Measurements from ENCODE around the gene COQ5.
"Not testable (repeated sequence)": the region's sequence is repeated elsewhere in the genome, so short reads cannot be mapped to it uniquely, and the experiment has no call there.

Gene COQ5

GRCh38 chr12:120540445-120540844 is 11.5 kb upstream of the COQ5 start:
- H3K4me3 ChIP-seq (ENCODE audit: low read depth in 1 of 2, low read length in 2 of 2), result no peak overlapping the region
- H3K4me1 ChIP-seq (ENCODE audit: control insufficient read depth in 1 of 2, insufficient read depth in 2 of 2, low read length in 2 of 2), result peaks cover 40 to 81% of the 10 kb centered on the region in 2 donors
- H3K9me3 ChIP-seq (ENCODE audit: control insufficient read depth in 1 of 2, low read length in 2 of 2), result no peaks in the 10 kb centered on the region
- no peaks in the 10 kb centered on the region for H3K27me3 ChIP-seq (ENCODE audit: low read depth, low read length)
- no peak overlapping the region for H3K27ac ChIP-seq (ENCODE audit: low read length)
- H3K36me3 ChIP-seq (ENCODE audit: control insufficient read depth in 1 of 2, insufficient read depth in 2 of 2, low read length in 2 of 2), result no peaks in the 10 kb centered on the region

GRCh38 chr12:120539303-120539702 is 10.3 kb upstream of the COQ5 start:
- Histone ChIP-seq H3K4me3 (ENCODE audit: low read depth in 1 of 2, low read length in 2 of 2) (peak overlapping the region; percentile 22 to 96), H3K27ac (ENCODE audit: low read length) (peak overlapping the region; percentile 90), H3K27me3 (ENCODE audit: low read depth, low read length) (no peaks in the 10 kb centered on the region), H3K36me3 (ENCODE audit: control insufficient read depth in 1 of 2, insufficient read depth in 2 of 2, low read length in 2 of 2) (no peaks in the 10 kb centered on the region), H3K4me1 (ENCODE audit: control insufficient read depth in 1 of 2, insufficient read depth in 2 of 2, low read length in 2 of 2) (peaks cover 36 to 81% of the 10 kb centered on the region in 2 donors), H3K9me3 (ENCODE audit: control insufficient read depth in 1 of 2, low read length in 2 of 2) (no peaks in the 10 kb centered on the region)

DNA sequence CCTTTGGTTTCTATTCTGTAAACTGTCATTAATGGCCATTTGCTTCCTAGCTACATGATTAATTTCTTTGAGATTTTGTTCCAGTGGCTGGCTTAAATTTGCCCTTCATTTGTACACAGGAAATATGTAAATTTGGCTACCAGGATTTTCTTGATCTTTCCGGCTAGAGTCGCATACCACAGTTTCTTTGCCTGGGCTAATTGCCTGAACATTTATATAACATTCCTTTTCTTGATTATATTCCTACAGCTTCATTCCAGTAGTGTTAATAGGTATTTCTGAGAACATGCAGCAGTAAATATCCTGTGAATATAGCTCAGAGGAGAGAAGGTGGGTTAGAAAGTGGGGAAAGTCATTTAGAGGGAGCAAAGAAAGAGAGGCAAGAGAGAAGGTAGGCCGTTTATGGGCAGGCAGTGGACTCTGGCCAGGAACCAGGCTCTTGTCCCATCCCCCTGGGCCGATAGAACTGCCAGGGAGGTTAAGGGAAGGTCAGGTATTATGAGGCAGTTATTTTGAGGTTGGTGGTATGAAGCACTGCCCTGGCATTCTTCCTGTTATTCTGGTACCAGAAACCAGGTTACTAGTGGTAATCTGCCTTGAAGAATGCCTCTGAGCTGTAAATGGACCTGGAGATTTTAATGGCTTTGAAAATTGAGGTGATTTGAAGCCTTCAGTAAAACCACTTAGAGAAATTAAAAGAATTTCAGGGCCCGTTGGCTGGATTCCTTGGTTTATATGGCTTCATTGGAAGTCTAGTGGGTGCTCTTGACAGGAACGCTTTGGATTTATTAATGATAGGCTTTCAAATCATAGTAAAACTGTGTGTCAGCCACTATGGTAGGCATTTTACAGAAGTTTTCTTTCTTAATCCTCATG is 9.6 kb upstream of the COQ5 start:
- Histone ChIP-seq H3K27ac (ENCODE audit: low read length) (peak overlapping the region; percentile 90), H3K4me1 (ENCODE audit: control insufficient read depth in 1 of 2, insufficient read depth in 2 of 2, low read length in 2 of 2) (peaks cover 36 to 74% of the 10 kb centered on the region in 2 donors), H3K27me3 (ENCODE audit: low read depth, low read length) (no peaks in the 10 kb centered on the region), H3K4me3 (ENCODE audit: low read depth in 1 of 2, low read length in 2 of 2) (peak overlapping the region; percentile 37 to 96), H3K9me3 (ENCODE audit: control insufficient read depth in 1 of 2, low read length in 2 of 2) (no peaks in the 10 kb centered on the region), H3K36me3 (ENCODE audit: control insufficient read depth in 1 of 2, insufficient read depth in 2 of 2, low read length in 2 of 2) (no peaks in the 10 kb centered on the region)

DNA sequence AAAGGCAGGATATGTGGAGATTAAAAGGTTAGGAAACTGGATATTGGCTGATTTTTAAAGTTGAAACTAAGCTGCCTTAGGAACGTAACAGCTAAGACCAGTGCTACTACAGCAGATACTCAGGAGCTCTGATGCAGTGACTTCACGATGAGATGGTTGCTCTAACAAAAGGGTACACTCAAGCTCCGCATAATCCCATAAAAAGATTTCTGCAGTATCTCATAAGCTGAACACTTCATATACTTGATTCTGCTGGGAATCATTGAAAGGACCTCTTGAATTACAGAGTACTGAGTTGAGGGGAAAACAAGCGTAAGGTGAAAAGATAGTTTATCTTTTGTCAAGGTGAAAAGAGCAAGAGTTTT is 8.9 kb upstream of the COQ5 start:
- H3K27ac ChIP-seq (ENCODE audit: low read length), result peak overlapping the region; percentile 90
- no peaks in the 10 kb centered on the region for H3K36me3 ChIP-seq (ENCODE audit: control insufficient read depth in 1 of 2, insufficient read depth in 2 of 2, low read length in 2 of 2)
- no peaks in the 10 kb centered on the region for H3K27me3 ChIP-seq (ENCODE audit: low read depth, low read length)
- H3K9me3 ChIP-seq (ENCODE audit: control insufficient read depth in 1 of 2, low read length in 2 of 2), result no peaks in the 10 kb centered on the region
- peak overlapping the region; percentile 37 to 96 for H3K4me3 ChIP-seq (ENCODE audit: low read depth in 1 of 2, low read length in 2 of 2)
- H3K4me1 ChIP-seq (ENCODE audit: control insufficient read depth in 1 of 2, insufficient read depth in 2 of 2, low read length in 2 of 2), result peaks cover 36 to 67% of the 10 kb centered on the region in 2 donors

- Histone ChIP-seq H3K36me3 (ENCODE audit: control insufficient read depth in 1 of 2, insufficient read depth in 2 of 2, low read length in 2 of 2) (no peaks in the 10 kb centered on the region), H3K4me1 (ENCODE audit: control insufficient read depth in 1 of 2, insufficient read depth in 2 of 2, low read length in 2 of 2) (peaks cover 36 to 57% of the 10 kb centered on the region in 2 donors), H3K27ac (ENCODE audit: low read length) (peak overlapping the region; percentile 96), H3K27me3 (ENCODE audit: low read depth, low read length) (no peaks in the 10 kb centered on the region), H3K4me3 (ENCODE audit: low read depth in 1 of 2, low read length in 2 of 2) (peak overlapping the region; percentile 94 to 96), H3K9me3 (ENCODE audit: control insufficient read depth in 1 of 2, low read length in 2 of 2) (no peaks in the 10 kb centered on the region)
Measured at GRCh38 chr12:120536064-120536791, 7.3 kb upstream of the COQ5 start.

GRCh38 chr12:120534703-120535655 is 6.0 kb upstream of the COQ5 start:
- Histone ChIP-seq H3K36me3 (ENCODE audit: control insufficient read depth in 1 of 2, insufficient read depth in 2 of 2, low read length in 2 of 2) (no peaks in the 10 kb centered on the region), H3K9me3 (ENCODE audit: control insufficient read depth in 1 of 2, low read length in 2 of 2) (no peaks in the 10 kb centered on the region), H3K27me3 (ENCODE audit: low read depth, low read length) (no peaks in the 10 kb centered on the region), H3K27ac (ENCODE audit: low read length) (peak overlapping the region; percentile 96), H3K4me1 (ENCODE audit: control insufficient read depth in 1 of 2, insufficient read depth in 2 of 2, low read length in 2 of 2) (peaks cover 34 to 44% of the 10 kb centered on the region in 2 donors), H3K4me3 (ENCODE audit: low read depth in 1 of 2, low read length in 2 of 2) (peak overlapping the region; percentile 94 to 96)

DNA sequence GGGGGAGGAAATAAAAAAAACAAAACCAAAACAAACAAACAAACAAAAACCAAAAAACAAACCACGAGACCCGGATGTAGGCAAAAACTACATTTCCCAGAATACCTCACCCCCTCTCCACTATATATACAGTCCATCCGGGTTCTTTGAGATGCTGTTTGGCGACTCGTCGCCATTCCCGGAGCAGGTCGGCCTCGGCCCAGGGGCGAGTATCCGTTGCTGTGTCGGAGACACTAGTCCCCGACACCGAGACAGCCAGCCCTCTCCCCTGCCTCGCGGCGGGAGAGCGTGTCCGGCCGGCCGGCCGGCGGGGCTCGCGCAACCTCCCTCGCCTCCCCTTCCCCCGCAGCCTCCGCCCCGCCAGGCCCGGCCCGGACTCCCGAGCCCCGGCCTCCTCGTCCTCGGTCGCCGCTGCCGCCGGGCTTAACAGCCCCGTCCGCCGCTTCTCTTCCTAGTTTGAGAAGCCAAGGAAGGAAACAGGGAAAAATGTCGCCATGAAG is 5.3 kb upstream of the COQ5 start, which contains the start of gene RNF10:
Gene RNF10, plus strand, starts transcription at position 154 of the 500 bp plus-strand sequence. CDS start 456 bp downstream, outside the sequence.
- H3K27me3 ChIP-seq (ENCODE audit: low read depth, low read length), result no peaks in the 10 kb centered on the region
- H3K4me1 ChIP-seq (ENCODE audit: control insufficient read depth in 1 of 2, insufficient read depth in 2 of 2, low read length in 2 of 2), result peaks cover 30 to 37% of the 10 kb centered on the region in 2 donors
- no peaks in the 10 kb centered on the region for H3K9me3 ChIP-seq (ENCODE audit: control insufficient read depth in 1 of 2, low read length in 2 of 2)
- H3K27ac ChIP-seq (ENCODE audit: low read length), result peak within 1 kb of the TSS; percentile 96
- H3K4me3 ChIP-seq (ENCODE audit: low read depth in 1 of 2, low read length in 2 of 2), result peak within 1 kb of the TSS; percentile 94 to 96
- H3K36me3 ChIP-seq (ENCODE audit: control insufficient read depth in 1 of 2, insufficient read depth in 2 of 2, low read length in 2 of 2), result no peaks in the 10 kb centered on the region

GRCh38 chr12:120532701-120533238 is 3.8 kb upstream of the COQ5 start:
- Histone ChIP-seq H3K36me3 (ENCODE audit: control insufficient read depth in 1 of 2, insufficient read depth in 2 of 2, low read length in 2 of 2) (no peaks in the 10 kb centered on the region), H3K4me3 (ENCODE audit: low read depth in 1 of 2, low read length in 2 of 2) (no peak overlapping the region), H3K27ac (ENCODE audit: low read length) (no peak overlapping the region), H3K4me1 (ENCODE audit: control insufficient read depth in 1 of 2, insufficient read depth in 2 of 2, low read length in 2 of 2) (peaks cover 17 to 24% of the 10 kb centered on the region in 2 donors), H3K9me3 (ENCODE audit: control insufficient read depth in 1 of 2, low read length in 2 of 2) (no peaks in the 10 kb centered on the region), H3K27me3 (ENCODE audit: low read depth, low read length) (no peaks in the 10 kb centered on the region)

DNA sequence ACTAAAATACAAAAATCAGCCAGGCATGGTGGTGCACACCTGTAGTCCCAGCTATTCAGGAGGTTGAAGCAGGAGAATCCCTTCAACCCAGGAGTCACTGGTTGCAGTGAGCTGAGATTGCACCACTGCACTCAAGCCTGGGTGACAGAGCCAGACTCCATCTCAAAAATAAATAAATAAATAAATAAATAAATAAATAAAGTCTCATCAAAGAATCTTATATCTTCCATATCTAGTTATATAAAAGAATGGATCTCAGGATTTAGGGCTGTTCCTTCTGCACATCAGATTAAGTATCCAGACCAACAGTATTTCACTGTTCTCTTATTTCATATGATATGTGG is 1.4 kb upstream of the COQ5 start:
- H3K27ac ChIP-seq (ENCODE audit: low read length), result peak overlapping the region; percentile 92

DNA sequence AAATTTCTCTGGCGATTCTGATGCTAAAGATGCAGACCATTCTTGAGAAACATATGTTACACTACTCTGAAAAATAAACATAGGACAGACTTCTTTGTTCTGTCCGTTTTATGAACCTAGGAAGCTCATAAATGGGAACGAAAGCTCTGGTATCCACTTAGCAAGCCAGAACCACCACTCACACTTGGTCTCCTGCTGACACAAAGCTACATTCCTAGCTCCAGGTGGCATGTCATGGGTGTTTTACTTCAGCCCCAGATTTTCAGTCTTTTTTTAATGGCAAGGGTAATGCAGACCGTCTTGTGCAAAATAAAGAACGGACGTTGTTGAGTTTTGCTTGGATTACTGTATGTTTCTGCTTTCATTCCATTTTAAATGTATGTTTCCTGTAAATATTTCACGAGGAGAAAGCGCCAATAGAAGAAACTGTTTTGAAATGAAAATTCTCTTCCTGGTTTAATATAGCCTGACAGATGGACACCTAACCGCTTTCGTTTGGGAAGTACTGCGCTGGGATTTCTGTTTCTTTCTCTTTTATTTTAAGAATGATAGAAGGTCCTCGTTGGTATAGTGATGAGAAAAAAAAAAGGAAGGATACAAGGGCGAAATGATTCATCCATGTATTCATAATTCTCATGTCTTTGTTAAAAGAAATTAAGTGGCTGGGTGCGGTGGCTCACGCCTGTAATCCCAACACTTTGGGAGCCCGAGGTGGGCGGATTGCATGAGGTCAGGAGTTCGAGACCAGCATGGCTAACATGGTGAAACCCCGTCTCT is 871 bp upstream of the COQ5 start:
- H3K9me3 ChIP-seq (ENCODE audit: control insufficient read depth in 1 of 2, low read length in 2 of 2), result no peaks in the 10 kb centered on the region
- no peaks in the 10 kb centered on the region for H3K36me3 ChIP-seq (ENCODE audit: control insufficient read depth in 1 of 2, insufficient read depth in 2 of 2, low read length in 2 of 2)
- H3K27ac ChIP-seq (ENCODE audit: low read length), result peak overlapping the region; percentile 92
- H3K4me3 ChIP-seq (ENCODE audit: low read depth in 1 of 2, low read length in 2 of 2), result peak overlapping the region; percentile 65 to 86
- no peaks in the 10 kb centered on the region for H3K4me1 ChIP-seq (ENCODE audit: control insufficient read depth in 1 of 2, insufficient read depth in 2 of 2, low read length in 2 of 2)
- no peaks in the 10 kb centered on the region for H3K27me3 ChIP-seq (ENCODE audit: low read depth, low read length)

More for the DNA sequence above, 1.4 kb upstream of the COQ5 start:
- peak overlapping the region in 1 of 2 donors; percentile 86 for H3K4me3 ChIP-seq (ENCODE audit: low read depth in 1 of 2, low read length in 2 of 2)
- not testable (repeated sequence) for H3K36me3 ChIP-seq (ENCODE audit: control insufficient read depth in 1 of 2, insufficient read depth in 2 of 2, low read length in 2 of 2); H3K27me3 ChIP-seq (ENCODE audit: low read depth, low read length); H3K4me1 ChIP-seq (ENCODE audit: control insufficient read depth in 1 of 2, insufficient read depth in 2 of 2, low read length in 2 of 2); H3K9me3 ChIP-seq (ENCODE audit: control insufficient read depth in 1 of 2, low read length in 2 of 2)

Data from muscle layer of duodenum (tissue), 2 donors.